Measurements from ENCODE around the gene SLC30A2.

The SLC30A2 gene

DNA sequence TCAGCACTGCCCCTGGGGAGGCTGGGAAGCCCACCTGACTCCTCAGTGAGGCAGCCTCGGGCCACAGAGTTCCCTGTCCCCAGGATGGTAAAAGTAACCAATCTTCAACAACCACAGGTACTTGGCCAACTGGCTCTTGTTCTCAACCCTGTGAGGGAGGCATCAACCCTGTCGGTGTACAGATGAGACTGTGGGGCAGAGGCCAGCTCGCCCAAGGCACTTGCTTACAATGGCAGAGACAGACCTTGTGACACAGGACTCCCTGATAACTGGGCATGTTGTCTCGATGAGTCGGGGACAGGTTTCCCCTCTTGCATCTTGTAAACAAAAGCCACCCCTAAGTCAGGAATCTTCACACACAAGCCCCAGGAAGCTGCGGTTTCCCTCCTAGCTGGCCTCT is 8.0 kb downstream of the SLC30A2 start:
- DNase-seq, result no peak

DNA sequence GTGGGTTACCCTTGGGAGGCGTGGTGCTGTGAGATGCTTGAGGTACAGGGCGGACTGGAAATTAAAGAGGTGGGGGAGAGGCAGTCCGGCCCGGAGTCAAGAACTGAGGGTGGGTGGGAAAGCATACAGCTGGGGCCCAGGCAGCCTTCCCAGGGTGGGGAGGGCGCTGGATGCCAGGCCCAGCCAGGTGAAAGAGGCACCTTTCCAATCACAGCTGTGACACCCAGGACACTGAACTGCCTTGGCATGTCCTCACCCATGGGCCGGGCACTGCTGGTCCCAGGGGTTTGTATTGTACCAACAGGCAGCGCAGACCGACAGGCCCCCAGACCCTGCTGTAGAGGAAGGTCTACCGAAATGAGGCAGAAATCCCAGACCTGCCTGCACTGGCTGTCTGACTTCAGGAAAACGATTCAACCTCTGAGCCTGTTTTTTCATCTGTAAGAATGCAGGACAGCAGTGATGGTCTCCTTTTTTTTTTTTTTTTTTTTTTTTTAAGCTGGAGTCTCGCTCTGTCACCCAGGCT is 9.1 kb downstream of the SLC30A2 start:
- no peak for DNase-seq

DNA sequence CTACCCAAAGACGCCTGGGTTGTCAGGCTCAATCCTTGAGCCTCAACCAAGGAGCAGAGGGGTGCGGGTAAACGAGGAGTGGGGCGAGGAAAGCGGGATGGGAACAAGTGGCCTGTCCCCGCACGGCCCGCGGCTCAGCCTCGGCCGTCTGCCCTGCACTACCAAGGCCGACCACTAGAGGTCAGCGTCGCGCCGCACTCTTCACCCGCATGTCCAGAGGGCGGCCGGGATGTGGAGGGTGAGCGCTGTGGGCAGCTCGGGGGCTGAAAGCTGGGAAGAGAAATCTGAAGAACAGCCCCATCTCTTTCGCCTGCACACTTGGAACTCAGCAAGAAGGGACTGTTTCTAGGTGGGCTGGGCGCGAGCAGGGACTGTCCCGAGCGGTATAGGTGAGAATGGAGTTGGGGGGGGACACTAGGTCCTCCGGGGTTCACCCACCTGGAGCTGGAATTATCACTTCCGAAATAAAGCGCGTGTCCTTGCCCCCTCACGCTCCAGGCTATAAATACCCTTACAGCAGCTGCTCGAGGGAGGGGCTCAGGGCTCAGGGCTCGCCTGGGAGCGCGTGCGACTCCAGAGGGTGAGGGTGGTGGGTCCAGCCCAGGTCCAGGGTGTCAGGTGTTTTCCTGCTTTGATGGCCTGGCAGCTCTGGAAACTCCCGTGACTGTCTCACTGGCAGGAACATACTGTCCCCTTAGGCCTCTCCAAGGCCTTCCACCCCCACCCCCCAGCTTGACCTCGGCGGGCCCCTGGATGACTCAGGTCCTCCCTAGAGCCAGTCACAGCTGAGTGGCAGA is 9.8 kb downstream of the SLC30A2 start:
- DNase-seq, result peak; percentile 82

DNA sequence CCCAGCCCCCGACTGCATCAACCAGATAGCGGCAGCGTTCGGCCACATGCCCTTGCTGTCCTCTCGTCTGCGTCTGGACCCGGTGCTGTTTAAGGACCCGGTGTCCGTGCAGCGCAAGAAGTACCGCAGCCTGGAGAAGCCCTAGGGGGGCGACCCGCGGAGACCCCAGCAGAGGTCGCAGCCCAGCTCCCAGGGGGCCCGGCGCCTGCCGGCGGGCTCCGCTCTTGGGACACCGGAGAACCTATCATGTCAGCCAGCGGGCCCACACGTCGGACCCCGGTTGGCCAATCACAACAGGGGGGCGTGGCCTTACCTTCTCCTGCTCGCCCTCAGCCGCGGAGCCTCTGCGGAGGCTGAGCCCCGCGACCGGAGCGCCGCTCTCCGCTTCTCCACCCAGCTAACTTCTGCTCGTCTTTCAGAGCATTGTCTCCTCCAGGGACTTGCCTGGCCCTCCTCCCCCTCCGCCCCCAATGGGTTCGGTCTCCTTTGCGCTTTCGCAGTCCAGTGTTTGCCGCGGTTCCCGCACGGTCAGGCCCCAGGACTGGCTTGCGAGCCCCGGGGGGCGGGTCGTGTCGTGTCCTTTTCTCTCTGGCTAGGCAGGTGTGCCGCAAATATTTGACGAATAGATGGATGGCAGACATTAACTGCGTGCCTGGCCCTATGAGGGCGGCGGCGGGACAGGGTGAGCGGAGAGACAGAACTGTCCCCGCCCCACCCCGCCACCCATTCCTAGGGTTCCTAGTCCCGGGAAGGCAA is 10.5 kb downstream of the SLC30A2 start:
- peak; percentile 94 for DNase-seq

DNA sequence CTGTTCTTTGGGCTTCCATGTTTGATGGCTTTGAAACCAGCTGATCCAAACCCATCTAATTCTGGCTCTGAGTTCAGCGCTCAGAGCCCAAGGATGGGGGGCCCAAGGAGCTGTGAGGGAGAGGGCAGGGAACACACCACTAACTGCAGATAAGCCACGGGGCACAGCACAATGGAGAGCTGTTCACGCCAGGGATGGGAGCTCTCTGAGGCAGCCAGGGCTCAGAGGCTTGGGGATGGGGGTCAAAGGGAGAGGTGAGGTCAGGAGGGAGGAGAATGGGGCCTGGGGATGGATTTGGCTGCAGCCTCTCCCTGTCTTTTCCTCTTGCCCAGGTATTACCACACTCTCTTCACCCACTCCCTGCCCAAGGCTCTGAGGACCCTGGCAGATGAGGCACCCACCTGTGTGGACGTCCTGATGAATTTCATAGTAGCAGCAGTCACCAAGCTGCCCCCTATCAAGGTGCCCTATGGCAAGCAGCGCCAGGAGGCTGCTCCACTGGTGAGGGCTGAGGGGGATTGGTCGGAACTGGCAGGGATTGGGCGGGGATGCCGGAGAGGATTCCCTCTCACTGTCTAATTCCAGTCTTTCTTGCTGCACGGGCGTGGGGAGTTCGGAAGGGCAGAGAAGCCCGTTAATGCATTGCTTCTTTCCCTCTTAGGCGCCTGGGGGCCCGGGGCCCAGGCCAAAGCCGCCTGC is 11.3 kb downstream of the SLC30A2 start:
- DNase-seq, result peak; percentile 7

DNA sequence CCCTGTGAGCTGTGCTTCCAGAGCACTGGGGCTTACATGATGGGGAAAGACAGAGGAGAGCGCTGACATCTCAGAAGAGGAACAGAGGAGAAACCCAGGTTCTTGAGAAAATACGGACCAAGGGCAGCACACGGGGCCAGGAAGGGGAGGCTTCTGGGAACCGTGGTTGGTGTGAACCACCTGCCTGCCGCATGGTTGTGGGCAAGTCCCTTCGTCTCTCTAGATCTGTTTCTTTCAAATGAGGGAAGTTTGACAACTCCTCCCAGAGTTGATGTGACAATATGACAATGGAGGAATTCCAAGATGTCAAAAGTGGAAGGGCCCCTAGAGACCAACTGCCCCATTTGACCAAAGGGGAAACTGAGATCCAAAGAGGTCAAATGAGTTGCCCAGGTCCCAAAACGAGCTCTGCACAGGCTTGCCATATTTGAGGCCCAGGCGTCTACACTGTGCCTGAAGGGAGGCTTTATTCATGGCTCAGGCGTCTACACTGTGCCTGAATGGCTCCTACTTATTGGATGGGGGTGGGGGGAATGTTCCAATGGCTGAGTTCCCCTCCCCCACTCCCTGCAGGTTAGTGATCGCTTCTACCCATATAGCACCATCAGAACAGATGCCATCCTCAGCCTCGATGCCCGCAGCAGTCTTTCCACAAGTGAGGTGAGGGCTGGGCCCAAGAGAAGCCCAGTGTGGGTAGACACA is 13.1 kb downstream of the SLC30A2 start:
- DNase-seq, result no peak

DNA sequence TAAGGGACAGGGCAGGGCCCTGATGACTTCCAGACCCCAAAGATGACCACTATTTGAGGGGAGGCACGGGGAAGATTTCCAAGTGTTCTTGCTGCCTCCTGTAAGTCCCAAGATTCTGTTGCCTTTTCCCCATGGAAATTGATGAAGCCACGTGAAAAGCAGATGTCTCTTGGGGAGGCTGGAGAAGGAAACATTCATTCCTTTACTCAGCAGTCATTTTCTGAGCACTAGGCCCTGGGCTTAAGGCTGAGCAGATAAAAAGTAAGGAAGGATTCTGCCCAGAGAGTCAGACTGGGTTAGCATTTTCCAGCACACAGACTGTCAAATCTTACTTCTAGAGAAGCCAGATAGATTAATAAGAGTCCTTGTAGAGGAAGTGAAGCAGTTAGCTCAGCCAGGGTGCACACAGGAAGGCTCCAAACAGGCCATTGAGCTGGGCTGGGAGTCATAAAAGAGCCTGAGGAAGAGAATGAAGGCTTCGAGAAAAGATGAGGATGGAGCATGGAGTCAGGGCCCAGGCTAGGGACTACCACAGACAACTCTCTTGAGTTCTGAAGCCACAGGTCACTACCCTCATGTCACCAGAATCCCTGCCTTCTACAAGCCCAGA is 14.2 kb downstream of the SLC30A2 start:
- DNase-seq, result no peak

DNA sequence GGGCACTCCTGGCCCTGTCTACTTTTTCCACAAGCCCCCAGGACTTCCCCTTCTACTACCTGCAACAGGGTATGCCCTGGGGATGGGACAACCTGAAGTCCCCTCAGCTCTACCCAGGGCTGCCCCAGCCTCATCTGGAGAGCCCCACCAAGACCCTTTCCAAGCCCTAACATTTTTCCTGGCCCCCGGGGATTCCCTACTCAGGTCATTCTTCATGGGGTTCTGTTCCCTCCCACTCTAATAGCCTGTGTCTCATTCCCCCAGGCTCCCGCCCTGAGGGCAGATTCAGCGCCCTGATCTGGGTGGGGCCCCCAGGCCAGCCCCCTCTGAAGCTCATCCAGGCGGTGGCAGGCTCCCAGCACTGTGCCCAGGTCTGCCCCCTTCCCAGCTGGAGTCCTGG is 14.7 kb downstream of the SLC30A2 start:
- no peak for DNase-seq

DNA sequence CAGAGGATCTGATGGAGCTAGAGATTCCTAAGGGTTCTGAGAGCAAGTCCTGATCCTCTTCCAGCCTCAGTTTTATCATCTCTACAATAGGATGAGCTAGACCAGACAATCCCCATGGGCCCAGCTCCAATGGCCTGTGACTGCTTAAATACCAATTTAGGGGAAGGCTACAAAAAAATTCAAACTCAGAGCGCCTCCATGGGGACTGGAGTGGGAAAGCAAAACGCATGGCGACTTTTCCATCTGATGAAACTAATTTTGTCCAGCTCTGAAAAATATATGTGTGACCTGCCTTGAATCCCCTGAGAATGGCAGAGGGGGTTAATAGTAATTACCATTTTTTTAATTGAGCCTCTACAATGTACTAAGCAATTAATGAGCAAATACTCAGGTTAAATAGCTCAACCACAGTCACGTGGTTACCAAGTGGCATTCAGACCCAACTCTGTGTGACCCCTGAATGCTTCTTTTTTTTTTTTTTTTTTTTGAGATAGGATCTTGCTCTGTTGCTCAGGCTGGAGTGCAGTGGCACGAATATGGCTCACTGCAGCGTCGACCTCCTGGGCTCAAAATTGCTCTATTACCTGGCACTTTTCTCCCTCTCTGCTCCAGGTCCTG is 15.9 kb downstream of the SLC30A2 start:
- no peak for DNase-seq

DNA sequence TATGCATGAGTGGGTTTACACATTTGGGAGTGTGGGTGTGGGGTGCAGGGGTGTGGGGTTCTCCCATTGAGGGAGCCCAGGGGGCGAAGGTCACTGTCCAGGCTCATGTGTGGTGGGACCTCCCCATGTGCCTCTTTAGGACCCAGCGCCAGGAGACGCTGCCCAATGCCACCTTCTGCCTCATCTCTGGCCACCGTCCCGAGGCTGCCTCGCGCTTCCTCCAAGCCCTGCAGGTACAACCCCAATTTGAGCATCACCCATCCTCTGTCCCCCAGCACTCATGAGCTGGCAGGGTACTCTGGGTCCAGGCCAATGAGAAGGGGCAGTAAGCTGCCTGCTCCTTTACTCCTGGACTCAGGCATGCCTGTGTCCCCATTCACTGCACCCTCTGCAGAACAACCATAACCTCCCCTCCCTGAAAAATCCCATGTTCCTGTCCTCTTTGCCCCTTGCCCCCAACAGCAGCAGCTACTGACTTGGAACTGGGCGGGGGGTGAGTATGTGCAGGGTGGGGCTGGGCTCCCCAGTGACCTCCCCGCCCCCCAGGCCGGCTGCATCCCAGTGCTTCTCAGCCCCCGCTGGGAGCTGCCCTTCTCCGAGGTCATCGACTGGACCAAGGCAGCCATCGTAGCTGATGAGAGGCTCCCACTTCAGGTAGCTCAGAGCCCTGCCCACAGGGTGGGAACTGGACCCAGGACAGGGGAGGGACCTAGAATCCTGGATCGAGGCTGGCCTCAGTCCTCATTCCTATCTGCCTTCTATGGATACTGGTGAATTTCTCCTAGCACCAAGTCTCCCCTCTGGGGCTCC is 16.7 kb downstream of the SLC30A2 start:
- no peak for DNase-seq

DNA sequence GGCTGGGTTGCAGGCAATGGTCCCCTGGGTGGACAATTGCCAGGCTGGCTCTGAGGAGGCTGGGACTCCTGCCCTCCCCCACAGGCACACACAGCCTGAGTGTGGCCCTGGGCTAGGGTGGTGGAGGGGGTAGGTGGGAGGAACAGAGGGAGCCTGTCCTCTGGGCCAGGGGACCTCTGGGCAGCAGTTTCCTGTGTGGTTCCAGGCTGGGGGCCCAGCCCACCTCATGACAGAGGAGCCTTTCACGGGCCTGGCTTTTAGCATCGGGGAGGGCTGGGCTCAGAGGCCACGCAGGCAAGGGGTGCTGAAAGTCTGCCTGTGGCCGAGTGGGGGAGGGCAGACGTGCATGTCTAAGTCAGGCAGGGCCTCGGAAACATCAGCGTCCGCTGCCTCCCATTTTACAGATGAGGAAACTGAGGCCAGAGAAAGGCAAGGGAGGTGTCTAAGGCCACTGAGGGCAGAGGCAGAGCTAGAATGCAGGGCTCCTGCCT is 17.4 kb downstream of the SLC30A2 start:
- DNase-seq, result no peak

DNA sequence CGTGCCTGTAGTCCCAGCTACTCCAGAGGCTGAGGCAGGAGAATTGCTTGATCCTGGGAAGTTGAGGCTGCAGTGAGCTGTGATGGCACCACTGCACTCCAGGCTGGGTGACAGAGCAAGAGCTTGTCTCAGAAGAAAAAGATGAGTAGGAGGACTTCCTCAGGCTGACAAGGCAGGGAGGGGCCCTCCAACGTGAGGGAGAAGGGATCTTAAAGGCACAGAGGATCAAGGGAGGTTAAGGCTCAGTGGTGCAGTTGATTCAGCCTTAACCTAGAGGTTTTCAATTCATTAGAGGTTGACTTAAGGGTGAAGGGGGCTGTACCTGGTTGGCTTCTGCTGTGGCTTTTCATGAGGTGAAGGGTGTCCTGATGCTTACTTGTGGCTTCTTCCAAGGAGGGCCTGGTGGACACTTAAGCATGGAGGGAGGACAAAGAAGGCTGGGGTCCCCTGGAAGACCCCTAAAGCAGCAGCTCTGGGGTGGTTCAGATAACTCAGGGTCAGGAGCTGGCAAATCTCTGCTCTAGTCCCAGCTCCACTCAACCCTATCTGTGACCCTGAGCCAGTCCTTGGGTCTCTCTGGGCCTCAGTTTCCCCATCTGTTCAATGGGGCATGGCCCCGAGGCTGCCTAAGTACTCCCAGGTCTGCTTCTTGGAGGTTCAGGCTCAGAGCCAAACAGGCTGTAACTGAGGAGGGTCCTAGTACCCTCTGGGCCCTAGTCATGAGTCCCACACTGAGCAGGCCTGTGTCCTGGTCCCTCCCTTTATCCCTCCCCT is 18.0 kb downstream of the SLC30A2 start:
- DNase-seq, result no peak

DNA sequence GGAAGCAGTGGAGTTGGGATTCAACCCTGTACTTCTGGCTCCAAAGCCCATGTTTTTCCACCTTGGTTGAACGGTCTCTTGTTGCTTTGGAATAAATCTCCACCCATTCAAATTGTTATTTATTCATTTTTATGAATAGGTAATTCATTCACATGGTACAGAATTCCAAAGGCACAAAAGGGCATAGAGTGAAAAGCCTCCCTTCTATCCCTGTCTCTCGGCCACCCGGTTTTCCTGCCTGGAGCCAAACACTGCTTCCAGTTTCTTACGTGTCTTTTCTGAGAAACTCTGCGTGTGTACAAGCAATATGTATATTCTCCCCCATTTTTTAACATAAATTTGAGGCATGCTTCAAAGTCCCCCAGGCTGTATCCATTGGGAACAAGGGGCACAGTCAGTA is 20.4 kb downstream of the SLC30A2 start:
- no peak for DNase-seq

DNA sequence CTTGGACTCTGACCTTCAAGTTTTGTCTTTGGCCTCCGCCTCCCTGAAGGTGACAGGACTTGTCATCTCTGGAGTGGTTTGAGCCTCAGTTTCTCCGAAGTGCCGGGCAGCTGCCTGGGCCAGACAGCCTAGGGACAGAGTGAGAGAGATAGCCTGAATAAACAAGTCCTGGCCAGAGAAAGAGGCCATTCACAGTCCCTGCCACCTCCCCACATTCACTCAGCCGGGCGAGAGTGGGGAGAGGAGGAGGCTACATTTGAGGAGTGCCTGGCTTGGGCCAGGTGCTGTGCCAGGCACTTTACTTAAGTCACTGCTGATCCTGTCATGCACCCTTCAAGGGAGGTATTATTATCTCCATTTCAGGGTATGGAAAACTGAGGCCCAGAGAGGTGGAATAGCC is 20.9 kb downstream of the SLC30A2 start:
- DNase-seq, result no peak

DNA sequence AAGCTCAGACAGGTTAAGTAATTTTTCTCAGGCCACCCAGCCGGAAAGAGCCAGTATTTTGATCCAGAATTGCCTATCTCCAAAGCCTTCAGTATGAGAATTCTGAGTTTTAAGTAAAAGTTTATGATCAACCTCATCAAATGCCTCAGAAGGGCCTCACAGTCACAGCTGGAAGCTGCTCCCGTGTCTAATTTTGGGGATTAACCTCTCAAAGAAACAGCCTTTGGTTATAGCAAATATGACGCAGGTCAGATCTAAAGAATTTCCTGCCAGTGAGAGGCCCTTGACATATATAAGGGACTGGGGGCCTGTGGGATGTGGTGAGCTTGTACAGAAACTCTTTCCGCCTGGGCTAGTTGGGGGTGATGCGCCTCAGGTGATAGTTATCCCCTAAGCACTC is 22.1 kb downstream of the SLC30A2 start:
- no peak for DNase-seq

DNA sequence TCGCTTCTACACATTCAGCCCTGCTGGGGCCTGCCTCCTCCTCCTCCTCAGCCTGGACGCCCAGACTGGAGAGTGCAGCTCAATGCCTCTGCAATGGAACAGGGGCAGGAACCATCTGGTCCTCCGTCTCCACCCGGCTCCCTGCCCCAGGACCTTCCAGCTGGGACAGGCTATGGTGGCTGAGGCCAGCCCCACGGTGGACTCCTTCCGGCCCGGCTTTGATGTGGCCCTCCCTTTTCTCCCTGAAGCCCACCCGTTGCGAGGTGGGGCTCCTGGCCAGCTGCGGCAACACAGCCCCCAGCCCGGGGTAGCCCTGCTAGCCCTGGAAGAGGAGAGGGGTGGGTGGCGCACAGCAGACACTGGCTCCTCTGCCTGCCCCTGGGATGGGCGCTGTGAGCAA is 22.9 kb downstream of the SLC30A2 start:
- no peak for DNase-seq

DNA sequence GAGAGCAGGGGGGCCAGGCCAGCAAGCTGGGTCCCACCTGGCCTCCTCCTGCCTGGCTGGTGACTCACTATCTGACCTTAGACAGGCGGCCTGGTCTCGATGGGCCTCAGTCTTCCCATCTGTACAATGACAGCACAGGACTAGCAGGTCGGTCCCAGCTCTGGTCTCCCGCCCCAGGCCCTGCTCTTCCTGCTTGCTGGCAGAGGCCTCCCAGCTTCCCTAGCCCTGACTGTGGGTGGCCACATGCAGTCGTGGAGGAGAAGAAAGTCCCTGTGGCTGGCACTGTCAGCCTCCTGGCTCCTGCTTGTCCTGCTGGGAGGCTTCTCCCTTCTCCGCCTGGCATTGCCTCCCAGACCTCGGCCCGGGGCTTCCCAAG is 23.5 kb downstream of the SLC30A2 start:
- no peak for DNase-seq

DNA sequence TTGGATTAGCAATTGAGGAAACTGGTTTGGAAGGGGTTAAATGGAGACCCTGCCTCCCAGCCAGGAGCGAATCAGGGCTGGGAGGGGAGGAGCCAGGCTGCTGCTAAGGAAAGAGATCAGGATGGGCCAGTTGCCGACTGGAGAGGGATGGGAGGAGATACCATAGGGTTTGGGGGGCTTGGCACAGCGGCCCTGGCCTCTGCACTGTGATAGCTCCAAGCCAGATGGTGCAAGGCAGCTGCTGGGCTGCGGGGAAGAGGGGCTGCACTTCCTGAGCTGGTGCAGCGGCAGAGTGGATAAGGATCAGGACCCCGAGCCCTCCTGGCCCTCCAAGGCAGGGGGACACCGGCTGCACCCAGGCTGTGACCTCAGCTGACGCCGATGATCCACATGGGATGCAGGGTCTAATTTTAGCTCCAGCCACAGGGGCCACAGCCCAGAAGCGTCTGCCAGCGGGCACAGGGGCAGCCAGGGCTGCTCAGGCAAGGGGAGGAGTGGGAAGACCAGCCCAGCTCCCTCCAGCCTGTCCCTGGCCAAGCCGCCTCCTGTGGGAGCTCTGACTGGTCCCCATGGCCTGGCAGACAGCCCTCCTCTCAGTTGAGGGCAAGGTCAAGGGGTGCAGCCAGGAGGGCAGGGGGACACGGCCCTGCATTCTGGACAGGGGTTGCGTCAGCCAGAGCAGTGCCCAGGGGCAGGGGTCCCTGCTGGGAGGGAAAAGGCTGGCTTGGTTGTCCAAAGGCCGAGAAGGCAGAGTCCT is 24.1 kb downstream of the SLC30A2 start, which contains the start of gene EXTL1:
Gene EXTL1, plus strand, starts transcription at position 129 of the 757 bp plus-strand sequence. CDS start 872 bp downstream, outside the sequence.
- no peak for DNase-seq

DNA sequence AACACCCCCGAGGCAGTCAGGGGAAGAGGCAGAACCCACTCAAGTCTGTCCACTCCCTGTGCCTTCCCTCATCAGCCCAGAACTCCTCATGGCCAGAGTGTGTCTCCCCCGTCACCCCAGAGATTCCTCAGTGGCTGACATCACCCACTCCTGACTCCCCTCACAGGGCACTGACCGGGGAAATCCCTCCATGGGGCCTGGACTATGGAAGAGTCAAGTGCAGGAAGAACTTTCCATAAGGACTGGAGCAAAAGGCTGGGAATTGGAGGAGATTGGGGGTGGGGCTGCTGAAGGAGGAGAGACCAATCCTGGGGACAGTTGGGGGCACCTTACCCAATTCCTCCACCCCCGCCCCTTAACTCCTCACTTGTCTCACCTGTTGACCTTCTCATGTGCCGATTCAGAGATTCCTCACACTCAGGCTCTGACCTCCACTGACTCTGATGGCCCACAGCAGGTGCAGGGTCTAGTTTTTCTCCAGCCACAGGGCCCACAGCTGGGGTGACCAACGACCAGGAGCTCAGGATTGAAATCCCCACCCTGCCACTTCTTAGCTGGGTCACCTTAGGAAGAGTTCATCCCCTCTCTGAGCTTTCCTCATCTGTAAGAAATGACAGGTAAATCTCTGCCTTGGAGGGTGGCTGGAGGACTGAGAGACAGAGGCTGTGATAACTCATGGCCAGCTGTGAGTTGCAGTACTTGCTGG is 24.8 kb downstream of the SLC30A2 start:
- no peak for DNase-seq

All from activated naive CD4-positive, alpha-beta T cell treated with Interleukin-2 at 50 U/mL for 16 hours (primary cell).